Testis (tissue), 3 donors: ENCODE results near the gene GINS3. TPM values are rescaled to one million over a fixed set of nuclear protein-coding genes. Genes with fewer than 3 reads are reported as not detected.
A peak's percentile ranks its signal among the peaks of the same experiment; 100 is the strongest.
"Not testable (repeated sequence)": the region's sequence is repeated elsewhere in the genome, so short reads cannot be mapped to it uniquely, and the experiment has no call there.

ENCODE experiments used
- DNase-seq: peaks from one replicate; pipeline ENCODE4 v3.0.0-alpha.2; 2019
- H3K27ac ChIP-seq, 2 donors: fragments of 200-600 bp; sonication (generic); one replicate each; pipeline ENCODE4 v1.5.1; 2019
- H3K27me3 ChIP-seq: fragments of 200-600 bp; sonication (generic); one replicate; pipeline ENCODE4 v1.5.1; 2019
- H3K36me3 ChIP-seq: fragments of 200-600 bp; sonication (generic); one replicate; pipeline ENCODE4 v1.5.1; 2017; ENCODE audit warnings: low read depth; ENCODE audit errors: missing control alignments
- H3K4me1 ChIP-seq: fragments of 200-600 bp; sonication (generic); one replicate; pipeline ENCODE4 v1.5.1; 2019
- H3K4me3 ChIP-seq, 2 donors: fragments of 200-600 bp; sonication (generic); one replicate each; pipeline ENCODE4 v1.5.1; 2017 to 2019
- H3K9me3 ChIP-seq: fragments of 200-600 bp; sonication (generic); one replicate; pipeline ENCODE4 v1.5.1; 2017
- CTCF ChIP-seq, 3 experiments: fragments of 450-650 bp in 2 of 3; fragments of 200-600 bp in 1 of 3; sonication (generic) in 1 of 3; IDR thresholded peaks; one replicate each; pipeline ENCODE4 v1.5.1; 2016 to 2019; ENCODE audit warnings: antibody characterized with exemption in 3 of 3, mild to moderate bottlenecking in 2 of 3, moderate library complexity in 1 of 3
- POLR2A ChIP-seq: fragments of 450-650 bp; IDR thresholded peaks from one replicate; pipeline ENCODE4 v1.6.1; 2017; ENCODE audit warnings: antibody characterized with exemption, mild to moderate bottlenecking, moderate library complexity
- WGBS, 2 donors: methylation state at CpG; one replicate each; pipeline ENCODE4 v1.1.5; 2018; 5-methylcytosine and 5-hydroxymethylcytosine counted together
- intact Hi-C: fragments of 100-400 bp; cut with DNase I; formaldehyde crosslinking; loops from one replicate; pipeline ENCODE4 v1.15.1; 2023; ENCODE audit warnings: low total_unique reads
- polyA plus RNA-seq: library from polyadenylated mRNA; stranded (reverse); fragments of 350-450 nt; fragmentation: Illumina TruSeq; extraction: RNeasy Lipid Tissue Mini Kit (QIAGEN cat#74804); gene quantifications from one replicate; pipeline ENCODE4 v1.2.3, GENCODE V29; 2014; ENCODE audit warnings: low read depth, low replicate concordance; ENCODE audit not compliant: insufficient read depth
- total RNA-seq, 2 donors: library from RNA; depleted of rRNA; stranded (reverse); fragments of >200 nt; gene quantifications; one replicate each; pipeline ENCODE4 v1.2.3, GENCODE V29; 2016

The GINS3 gene
- total and polyA plus RNA-seq, 3 donors from 2014 or later, result 16.1 to 19.0 (median 16.7) TPM

- Histone ChIP-seq H3K36me3 (no peaks in the 10 kb centered on the region), H3K27ac (no peak overlapping the region), H3K9me3 (no peaks in the 10 kb centered on the region), H3K4me1 (no peaks in the 10 kb centered on the region), H3K27me3 (no peaks in the 10 kb centered on the region), H3K4me3 (no peak overlapping the region)
- intact Hi-C loops, result no loop called here
- no peak for DNase-seq
- TF ChIP-seq POLR2A (no peak), CTCF (IDR thresholded peaks at IDR 0.05) (no peak)
- WGBS, 2 donors, result 91 to 94% methylated on average over 7 of the region's 7 CpGs
These were observed 10.5 kb downstream of the GINS3 start for GRCh38 chr16:58402796-58403195.

- no peaks in the 10 kb centered on the region for H3K9me3 ChIP-seq
- no peaks in the 10 kb centered on the region for H3K36me3 ChIP-seq
- H3K27ac ChIP-seq, result peak overlapping the region; percentile 21 to 70
- 49 to 54% methylated on average over 6 of the region's 6 CpGs for WGBS, 2 donors
- H3K4me1 ChIP-seq, result peaks cover 17% of the 10 kb centered on the region
- TF ChIP-seq CTCF (IDR thresholded peaks at IDR 0.05) (no peak), POLR2A (no peak)
- intact Hi-C loops, result no loop called here
- DNase-seq, result peak; percentile 78
- no peaks in the 10 kb centered on the region for H3K27me3 ChIP-seq
- no peak overlapping the region for H3K4me3 ChIP-seq
These were observed 17.2 kb downstream of the GINS3 start for GRCh38 chr16:58409316-58409973.

GRCh38 chr16:58411336-58411735 lies 19.1 kb downstream of the GINS3 start:
- TF ChIP-seq POLR2A (no peak), CTCF (IDR thresholded peaks at IDR 0.05) (no peak)
- Histone ChIP-seq H3K27ac (peak overlapping the region in 1 of 2 donors; percentile 45), H3K27me3 (no peaks in the 10 kb centered on the region), H3K36me3 (no peaks in the 10 kb centered on the region), H3K4me3 (no peak overlapping the region), H3K9me3 (no peaks in the 10 kb centered on the region), H3K4me1 (peaks cover 25% of the 10 kb centered on the region)
- intact Hi-C loops, result no loop called here
- DNase-seq, result no peak
- WGBS, 2 donors, result 91 to 98% methylated on average over 2 of the region's 2 CpGs

- no peaks in the 10 kb centered on the region for H3K9me3 ChIP-seq
- DNase-seq, result no peak
- H3K27ac ChIP-seq, result peak overlapping the region; percentile 45 to 69
- no peaks in the 10 kb centered on the region for H3K27me3 ChIP-seq
- intact Hi-C loops, result no loop called here
- H3K36me3 ChIP-seq, result no peaks in the 10 kb centered on the region
- 84 to 85% methylated on average over 7 of the region's 7 CpGs for WGBS, 2 donors
- H3K4me3 ChIP-seq, result no peak overlapping the region
- peaks cover 29% of the 10 kb centered on the region for H3K4me1 ChIP-seq
- TF ChIP-seq CTCF (IDR thresholded peaks at IDR 0.05) (no peak), POLR2A (no peak)
These were observed 19.7 kb downstream of the GINS3 start for GRCh38 chr16:58411736-58412614.

GRCh38 chr16:58412615-58412970 lies 20.3 kb downstream of the GINS3 start:
- H3K9me3 ChIP-seq, H3K27me3 ChIP-seq, DNase-seq, intact Hi-C loops, H3K4me3 ChIP-seq, H3K36me3 ChIP-seq: not testable (repeated sequence)
- Histone ChIP-seq H3K4me1 (peaks cover 33% of the 10 kb centered on the region), H3K27ac (peak overlapping the region; percentile 57 to 69)
- whole genome bisulfite sequencing, 2 donors, result 95 to 96% methylated on average over 5 of the region's 5 CpGs
